Measurements from ENCODE around the gene CHRNA4.

DNA sequence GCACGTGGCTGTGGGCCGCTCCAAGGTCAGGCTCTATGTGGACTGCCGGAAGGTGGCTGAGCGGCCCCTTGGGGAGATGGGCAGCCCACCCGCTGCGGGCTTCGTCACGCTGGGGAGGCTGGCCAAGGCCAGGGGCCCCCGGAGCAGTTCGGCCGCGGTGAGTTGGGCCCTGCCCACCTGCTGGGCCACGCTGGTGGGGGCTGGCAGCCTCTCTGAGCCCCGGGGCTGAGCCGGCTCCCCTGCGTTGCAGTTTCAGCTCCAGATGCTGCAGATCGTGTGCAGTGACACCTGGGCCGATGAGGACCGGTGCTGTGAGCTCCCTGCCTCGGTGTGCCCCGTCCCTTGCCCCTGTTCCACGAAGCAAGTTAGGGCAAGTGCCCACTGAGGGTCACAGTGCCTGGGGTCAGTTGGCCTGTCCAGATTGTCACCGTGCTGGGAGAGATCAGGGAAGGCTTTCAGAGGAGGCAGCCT, 41.1 kb downstream of the CHRNA4 start:
- no peak for TF ChIP-seq SUZ12 (IDR thresholded peaks at IDR 0.05; ENCODE audit: extremely low read depth, insufficient read depth, insufficient read length)
- no peak for TF ChIP-seq YY1 (IDR thresholded peaks at IDR 0.05; ENCODE audit: insufficient read depth, insufficient read length)
- TF ChIP-seq ZNF274 (IDR thresholded peaks at IDR 0.05; ENCODE audit: low read depth, low read length), result no peak

Data from NT2/D1 (cell line).